Measurements from ENCODE around the gene VRTN. TPM values are rescaled to one million over a fixed set of nuclear protein-coding genes. Genes with fewer than 3 reads are reported as not detected.

Gene VRTN
- total and polyA plus RNA-seq, 9 of the 15 experiments (the other 6 are each of a cell fraction or from before 2014, with no cell fraction given): 0.05 to 0.09 (median 0.06) TPM; not detected in 6

DNA sequence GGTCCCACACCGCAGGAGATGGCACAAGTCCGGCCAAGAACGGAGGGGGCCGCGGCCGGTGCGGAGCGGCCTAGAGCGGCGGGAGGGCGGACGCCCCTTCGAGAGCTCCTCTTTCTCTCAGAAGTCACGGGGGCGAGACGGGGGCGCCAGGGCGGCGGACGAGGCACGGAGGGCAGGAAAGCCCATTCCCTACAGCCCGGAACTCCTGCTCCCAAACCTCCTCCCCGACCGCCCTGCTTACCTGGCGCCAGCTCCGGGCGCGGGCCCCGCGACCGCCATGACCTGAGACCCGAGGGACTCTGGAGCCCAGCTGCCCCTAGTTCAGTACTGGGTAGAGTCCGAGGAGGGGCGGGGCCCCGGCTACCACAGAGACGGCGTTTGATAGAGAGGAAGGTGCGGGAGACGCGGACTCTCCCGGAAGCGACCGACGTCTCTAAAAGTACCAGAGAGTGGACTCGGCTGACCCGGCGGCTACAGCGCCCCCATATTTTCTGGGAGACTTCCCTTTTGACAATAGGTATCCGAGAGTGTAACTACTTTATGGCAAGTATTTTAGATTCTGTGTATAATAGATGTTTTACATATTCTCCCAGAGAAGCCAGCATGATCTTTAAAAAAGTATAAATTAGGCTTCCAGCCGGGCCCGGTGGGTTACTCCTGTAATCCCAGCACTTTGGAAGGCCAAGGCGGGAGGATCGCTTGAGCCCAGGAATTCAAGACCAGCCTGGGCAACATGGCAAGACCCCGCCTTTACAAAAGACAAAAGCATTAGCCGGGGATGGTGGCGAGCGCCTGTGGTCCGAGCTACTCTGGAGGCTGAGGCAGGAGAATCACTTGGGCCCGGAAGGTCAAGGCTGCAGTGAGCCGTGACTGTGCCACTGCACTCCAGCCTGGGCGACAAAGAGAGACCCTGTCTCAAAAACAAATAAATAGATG is 45.4 kb upstream of the VRTN start, which contains the start of gene ABCD4 (continued):
- TF ChIP-seq FOXO4 (CRISPR knock-in tag; IDR thresholded peaks at IDR 0.05) (no peak), CCNT2 (IDR thresholded peaks at IDR 0.05; ENCODE audit: borderline replicate concordance, extremely low read depth, insufficient read length, low read depth, low read length) (no peak), USF1 (CRISPR knock-in tag; IDR thresholded peaks at IDR 0.05) (no peak), FUS (optimal IDR thresholded peaks at IDR 0.05; ENCODE audit: low read depth, low read length) (no peak), KDM1A (IDR thresholded peaks at IDR 0.05) (no peak), RBM22 (IDR thresholded peaks at IDR 0.05; ENCODE audit: low read depth, low read length, poor library complexity, severe bottlenecking) (no peak), NR2C1 (IDR thresholded peaks at IDR 0.05) (no peak), NR2C1 (tag; IDR thresholded peaks at IDR 0.05) (no peak), TCFL5 (CRISPR knock-in tag; conservative IDR thresholded peaks at IDR 0.05) (no peak), HMGN3 (IDR thresholded peaks at IDR 0.05; ENCODE audit: borderline replicate concordance, extremely low read depth, insufficient read length, low read depth, low read length) (peak; percentile 53), SMC3 (conservative IDR thresholded peaks at IDR 0.05; ENCODE audit: insufficient read depth, low read depth, low read length) (no peak), ZNF395 (CRISPR knock-in tag; IDR thresholded peaks at IDR 0.05) (no peak), FOXP1 (CRISPR knock-in tag; IDR thresholded peaks at IDR 0.05) (no peak), HMG20A (CRISPR knock-in tag; conservative IDR thresholded peaks at IDR 0.05) (no peak)
- TF ChIP-seq, protein P1, sequence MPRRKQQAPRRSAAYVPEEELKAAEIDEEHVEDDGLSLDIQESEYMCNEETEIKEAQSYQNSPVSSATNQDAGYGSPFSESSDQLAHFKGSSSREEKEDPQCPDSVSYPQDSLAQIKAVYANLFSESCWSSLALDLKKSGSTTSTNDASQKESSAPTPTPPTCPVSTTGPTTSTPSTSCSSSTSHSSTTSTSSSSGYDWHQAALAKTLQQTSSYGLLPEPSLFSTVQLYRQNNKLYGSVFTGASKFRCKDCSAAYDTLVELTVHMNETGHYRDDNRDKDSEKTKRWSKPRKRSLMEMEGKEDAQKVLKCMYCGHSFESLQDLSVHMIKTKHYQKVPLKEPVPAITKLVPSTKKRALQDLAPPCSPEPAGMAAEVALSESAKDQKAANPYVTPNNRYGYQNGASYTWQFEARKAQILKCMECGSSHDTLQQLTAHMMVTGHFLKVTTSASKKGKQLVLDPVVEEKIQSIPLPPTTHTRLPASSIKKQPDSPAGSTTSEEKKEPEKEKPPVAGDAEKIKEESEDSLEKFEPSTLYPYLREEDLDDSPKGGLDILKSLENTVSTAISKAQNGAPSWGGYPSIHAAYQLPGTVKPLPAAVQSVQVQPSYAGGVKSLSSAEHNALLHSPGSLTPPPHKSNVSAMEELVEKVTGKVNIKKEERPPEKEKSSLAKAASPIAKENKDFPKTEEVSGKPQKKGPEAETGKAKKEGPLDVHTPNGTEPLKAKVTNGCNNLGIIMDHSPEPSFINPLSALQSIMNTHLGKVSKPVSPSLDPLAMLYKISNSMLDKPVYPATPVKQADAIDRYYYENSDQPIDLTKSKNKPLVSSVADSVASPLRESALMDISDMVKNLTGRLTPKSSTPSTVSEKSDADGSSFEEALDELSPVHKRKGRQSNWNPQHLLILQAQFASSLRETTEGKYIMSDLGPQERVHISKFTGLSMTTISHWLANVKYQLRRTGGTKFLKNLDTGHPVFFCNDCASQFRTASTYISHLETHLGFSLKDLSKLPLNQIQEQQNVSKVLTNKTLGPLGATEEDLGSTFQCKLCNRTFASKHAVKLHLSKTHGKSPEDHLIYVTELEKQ (CRISPR knock-in tag; IDR thresholded peaks at IDR 0.05): no peak
